Urinary bladder (tissue), 2 donors: ENCODE data around the gene SYVN1. TPM values are rescaled to one million over a fixed set of nuclear protein-coding genes. Genes with fewer than 3 reads are reported as not detected.

Experiments
- polyA plus RNA-seq: library from polyadenylated mRNA; stranded (reverse); fragments of 200-250 nt; gene quantifications from one replicate; pipeline ENCODE4 v1.2.3, GENCODE V29; 2013
- small RNA-seq: library from RNA; depleted of rRNA; stranded (forward); fragments of <200 nt; gene quantifications from one replicate; pipeline ENCODE3, GENCODE V24; 2014
- total RNA-seq: library from RNA; depleted of rRNA; stranded (reverse); fragments of >200 nt; gene quantifications from one replicate; pipeline ENCODE4 v1.2.3, GENCODE V29; 2014
- donor health status: healthy.

The SYVN1 gene
- total and polyA plus RNA-seq, 2 donors = 16.2 to 29.3 TPM

Small RNA genes lying within 50 kb of the gene (small RNA-seq; reads per million reads assigned to genes)
- not detected for gene HIGD1AP10
- not detected for gene PDCL2P2
- 2.1 reads per million, percentile 86 among the genes with 10 or more reads in this experiment for gene RNU2-23P

Other genes starting within 250 kb of the SYVN1 start
- 7.6 TPM for gene ATG2A, start 217.3 kb downstream of the SYVN1 start, total RNA-seq
- gene ATG2A, start 217.3 kb downstream of the SYVN1 start, polyA plus RNA-seq = 21.4 TPM
- gene PPP2R5B, start 209.8 kb downstream of the SYVN1 start, total RNA-seq = 7.3 TPM
- gene PPP2R5B, start 209.8 kb downstream of the SYVN1 start, polyA plus RNA-seq = 22.1 TPM
- gene GPHA2, start 198.6 kb downstream of the SYVN1 start, total RNA-seq = not detected
- not detected for gene GPHA2, start 198.6 kb downstream of the SYVN1 start, polyA plus RNA-seq
- gene MAJIN, start 162.4 kb downstream of the SYVN1 start, total RNA-seq = not detected
- not detected for gene MAJIN, start 162.4 kb downstream of the SYVN1 start, polyA plus RNA-seq
- gene BATF2, start 137.5 kb downstream of the SYVN1 start, total RNA-seq = 0.85 TPM
- 5.8 TPM for gene BATF2, start 137.5 kb downstream of the SYVN1 start, polyA plus RNA-seq
- 37.9 TPM for gene ARL2, start 120.4 kb downstream of the SYVN1 start, total RNA-seq
- 170 TPM for gene ARL2, start 120.4 kb downstream of the SYVN1 start, polyA plus RNA-seq
- 9.4 TPM for gene SNX15, start 107.1 kb downstream of the SYVN1 start, total RNA-seq
- gene SNX15, start 107.1 kb downstream of the SYVN1 start, polyA plus RNA-seq = 34.5 TPM
- 3.0 TPM for gene SAC3D1, start 93.3 kb downstream of the SYVN1 start, total RNA-seq
- 14.7 TPM for gene SAC3D1, start 93.3 kb downstream of the SYVN1 start, polyA plus RNA-seq
- 11.7 TPM for gene NAALADL1, start 76.0 kb downstream of the SYVN1 start, total RNA-seq
- gene NAALADL1, start 76.0 kb downstream of the SYVN1 start, polyA plus RNA-seq = 38.1 TPM
- gene CDCA5, start 50.5 kb downstream of the SYVN1 start, total RNA-seq = 3.9 TPM
- gene CDCA5, start 50.5 kb downstream of the SYVN1 start, polyA plus RNA-seq = 1.2 TPM
- gene ZFPL1, start 50.3 kb downstream of the SYVN1 start, total RNA-seq = 14.6 TPM
- gene ZFPL1, start 50.3 kb downstream of the SYVN1 start, polyA plus RNA-seq = 50.8 TPM
- 107 TPM for gene VPS51, start 38.3 kb downstream of the SYVN1 start, total RNA-seq
- gene VPS51, start 38.3 kb downstream of the SYVN1 start, polyA plus RNA-seq = 167 TPM
- 9.6 TPM for gene TM7SF2, start 22.6 kb downstream of the SYVN1 start, total RNA-seq
- 12.1 TPM for gene TM7SF2, start 22.6 kb downstream of the SYVN1 start, polyA plus RNA-seq
- 2.6 TPM for gene ZNHIT2, start 16.8 kb downstream of the SYVN1 start, total RNA-seq
- 19.8 TPM for gene ZNHIT2, start 16.8 kb downstream of the SYVN1 start, polyA plus RNA-seq
- gene FAU, start 12.4 kb downstream of the SYVN1 start, total RNA-seq = 177 TPM
- gene FAU, start 12.4 kb downstream of the SYVN1 start, polyA plus RNA-seq = 1,282 TPM
- 26.8 TPM for gene MRPL49, start 12.2 kb downstream of the SYVN1 start, total RNA-seq
- gene MRPL49, start 12.2 kb downstream of the SYVN1 start, polyA plus RNA-seq = 55.6 TPM
- gene SPDYC, start 35.7 kb upstream of the SYVN1 start, total RNA-seq = not detected
- not detected for gene SPDYC, start 35.7 kb upstream of the SYVN1 start, polyA plus RNA-seq
- 94.3 TPM for gene CAPN1, start 47.4 kb upstream of the SYVN1 start, total RNA-seq
- 123 TPM for gene CAPN1, start 47.4 kb upstream of the SYVN1 start, polyA plus RNA-seq
- 10.3 TPM for gene POLA2, start 127.4 kb upstream of the SYVN1 start, total RNA-seq
- 10.7 TPM for gene POLA2, start 127.4 kb upstream of the SYVN1 start, polyA plus RNA-seq
- 17.6 TPM for gene CDC42EP2, start 180.3 kb upstream of the SYVN1 start, total RNA-seq
- 30.1 TPM for gene CDC42EP2, start 180.3 kb upstream of the SYVN1 start, polyA plus RNA-seq
- gene DPF2, start 199.3 kb upstream of the SYVN1 start, total RNA-seq = 29.3 TPM
- 55.2 TPM for gene DPF2, start 199.3 kb upstream of the SYVN1 start, polyA plus RNA-seq
- gene TIGD3, start 220.2 kb upstream of the SYVN1 start, total RNA-seq = 0.11 TPM
- gene TIGD3, start 220.2 kb upstream of the SYVN1 start, polyA plus RNA-seq = 0.16 TPM
- gene SLC25A45, start 248.1 kb upstream of the SYVN1 start, total RNA-seq = 5.0 TPM
- gene SLC25A45, start 248.1 kb upstream of the SYVN1 start, polyA plus RNA-seq = 4.3 TPM